ENCODE results near the gene EIF4G2. TPM values are rescaled to one million over a fixed set of nuclear protein-coding genes. Genes with fewer than 3 reads are reported as not detected.

EIF4G2 gene
- total and polyA plus RNA-seq, 10 of the 15 experiments (the other 5 are each of a cell fraction or from before 2014, with no cell fraction given) = 210 to 1,104 (median 713) TPM

DNA sequence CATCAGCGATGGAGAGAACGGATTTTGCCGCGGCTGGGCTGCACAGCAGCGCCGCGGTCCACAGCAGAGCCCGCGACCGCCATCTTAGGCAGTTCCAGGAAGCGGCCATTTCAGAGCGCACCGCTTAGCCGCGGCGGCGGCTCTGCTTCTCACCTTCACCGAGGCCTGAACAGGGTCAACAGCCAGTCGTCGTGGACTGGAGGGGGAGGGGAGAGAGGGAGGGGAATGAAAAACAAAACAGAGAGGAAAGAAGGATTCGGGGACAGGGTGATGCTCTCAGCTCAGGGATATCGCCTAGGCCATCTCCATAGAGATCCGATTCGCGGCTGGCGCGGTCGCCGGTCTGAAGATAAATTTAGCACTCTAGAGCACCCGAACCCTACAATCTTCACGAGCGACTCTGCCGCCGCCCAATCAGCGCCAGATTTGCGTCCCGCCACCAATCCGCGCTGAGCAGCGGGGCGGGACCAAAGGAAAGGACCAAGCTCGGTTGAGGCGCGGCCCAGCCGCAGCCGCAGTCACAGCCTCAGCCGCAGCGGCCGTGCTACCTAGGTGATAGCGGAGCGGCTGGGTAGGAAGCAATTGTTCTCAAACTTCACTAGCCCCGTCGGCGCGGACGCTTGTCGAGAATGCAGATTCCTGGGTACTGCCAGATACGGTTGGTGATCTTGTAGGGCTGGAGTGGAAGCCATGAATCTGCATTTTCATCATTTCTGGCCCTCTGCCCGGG lies 49.1 kb upstream of the EIF4G2 start, which contains the start of gene ZBED5 (continued):
- TF ChIP-seq, protein P1, sequence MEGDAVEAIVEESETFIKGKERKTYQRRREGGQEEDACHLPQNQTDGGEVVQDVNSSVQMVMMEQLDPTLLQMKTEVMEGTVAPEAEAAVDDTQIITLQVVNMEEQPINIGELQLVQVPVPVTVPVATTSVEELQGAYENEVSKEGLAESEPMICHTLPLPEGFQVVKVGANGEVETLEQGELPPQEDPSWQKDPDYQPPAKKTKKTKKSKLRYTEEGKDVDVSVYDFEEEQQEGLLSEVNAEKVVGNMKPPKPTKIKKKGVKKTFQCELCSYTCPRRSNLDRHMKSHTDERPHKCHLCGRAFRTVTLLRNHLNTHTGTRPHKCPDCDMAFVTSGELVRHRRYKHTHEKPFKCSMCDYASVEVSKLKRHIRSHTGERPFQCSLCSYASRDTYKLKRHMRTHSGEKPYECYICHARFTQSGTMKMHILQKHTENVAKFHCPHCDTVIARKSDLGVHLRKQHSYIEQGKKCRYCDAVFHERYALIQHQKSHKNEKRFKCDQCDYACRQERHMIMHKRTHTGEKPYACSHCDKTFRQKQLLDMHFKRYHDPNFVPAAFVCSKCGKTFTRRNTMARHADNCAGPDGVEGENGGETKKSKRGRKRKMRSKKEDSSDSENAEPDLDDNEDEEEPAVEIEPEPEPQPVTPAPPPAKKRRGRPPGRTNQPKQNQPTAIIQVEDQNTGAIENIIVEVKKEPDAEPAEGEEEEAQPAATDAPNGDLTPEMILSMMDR (IDR thresholded peaks at IDR 0.05 in 2 of 3, conservative IDR thresholded peaks at IDR 0.05 in 1 of 3; ENCODE audit: control insufficient read depth in 2 of 3, extremely low read depth in 1 of 3, insufficient read depth in 1 of 3, low read depth in 3 of 3, low read length in 3 of 3) = peak in 2 of 3 experiments; percentile 1 to 4; a peak in 1 of 6 replicates
- peak; percentile 6 to 65; a peak in 2 of 4 replicates for TF ChIP-seq BHLHE40 (IDR thresholded peaks at IDR 0.05; ENCODE audit: borderline replicate concordance in 1 of 2, low read depth in 2 of 2, low read length in 1 of 2)
- TF ChIP-seq SMAD5 (IDR thresholded peaks at IDR 0.05; ENCODE audit: low read depth) = peak; percentile 49
- TF ChIP-seq, protein P2, sequence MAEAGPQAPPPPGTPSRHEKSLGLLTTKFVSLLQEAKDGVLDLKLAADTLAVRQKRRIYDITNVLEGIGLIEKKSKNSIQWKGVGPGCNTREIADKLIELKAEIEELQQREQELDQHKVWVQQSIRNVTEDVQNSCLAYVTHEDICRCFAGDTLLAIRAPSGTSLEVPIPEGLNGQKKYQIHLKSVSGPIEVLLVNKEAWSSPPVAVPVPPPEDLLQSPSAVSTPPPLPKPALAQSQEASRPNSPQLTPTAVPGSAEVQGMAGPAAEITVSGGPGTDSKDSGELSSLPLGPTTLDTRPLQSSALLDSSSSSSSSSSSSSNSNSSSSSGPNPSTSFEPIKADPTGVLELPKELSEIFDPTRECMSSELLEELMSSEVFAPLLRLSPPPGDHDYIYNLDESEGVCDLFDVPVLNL (IDR thresholded peaks at IDR 0.05; ENCODE audit: low read depth, low read length) = no peak
- TF ChIP-seq, protein P3, sequence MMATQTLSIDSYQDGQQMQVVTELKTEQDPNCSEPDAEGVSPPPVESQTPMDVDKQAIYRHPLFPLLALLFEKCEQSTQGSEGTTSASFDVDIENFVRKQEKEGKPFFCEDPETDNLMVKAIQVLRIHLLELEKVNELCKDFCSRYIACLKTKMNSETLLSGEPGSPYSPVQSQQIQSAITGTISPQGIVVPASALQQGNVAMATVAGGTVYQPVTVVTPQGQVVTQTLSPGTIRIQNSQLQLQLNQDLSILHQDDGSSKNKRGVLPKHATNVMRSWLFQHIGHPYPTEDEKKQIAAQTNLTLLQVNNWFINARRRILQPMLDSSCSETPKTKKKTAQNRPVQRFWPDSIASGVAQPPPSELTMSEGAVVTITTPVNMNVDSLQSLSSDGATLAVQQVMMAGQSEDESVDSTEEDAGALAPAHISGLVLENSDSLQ (IDR thresholded peaks at IDR 0.05) = peak; percentile 99
- no peak for TF ChIP-seq NFXL1 (IDR thresholded peaks at IDR 0.05; ENCODE audit: borderline replicate concordance)
- TF ChIP-seq MTA3 (IDR thresholded peaks at IDR 0.05; ENCODE audit: borderline replicate concordance, low read length) = no peak
- TF ChIP-seq, protein P4, sequence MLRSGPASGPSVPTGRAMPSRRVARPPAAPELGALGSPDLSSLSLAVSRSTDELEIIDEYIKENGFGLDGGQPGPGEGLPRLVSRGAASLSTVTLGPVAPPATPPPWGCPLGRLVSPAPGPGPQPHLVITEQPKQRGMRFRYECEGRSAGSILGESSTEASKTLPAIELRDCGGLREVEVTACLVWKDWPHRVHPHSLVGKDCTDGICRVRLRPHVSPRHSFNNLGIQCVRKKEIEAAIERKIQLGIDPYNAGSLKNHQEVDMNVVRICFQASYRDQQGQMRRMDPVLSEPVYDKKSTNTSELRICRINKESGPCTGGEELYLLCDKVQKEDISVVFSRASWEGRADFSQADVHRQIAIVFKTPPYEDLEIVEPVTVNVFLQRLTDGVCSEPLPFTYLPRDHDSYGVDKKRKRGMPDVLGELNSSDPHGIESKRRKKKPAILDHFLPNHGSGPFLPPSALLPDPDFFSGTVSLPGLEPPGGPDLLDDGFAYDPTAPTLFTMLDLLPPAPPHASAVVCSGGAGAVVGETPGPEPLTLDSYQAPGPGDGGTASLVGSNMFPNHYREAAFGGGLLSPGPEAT (IDR thresholded peaks at IDR 0.05; ENCODE audit: low read depth) = peak; percentile 100

Data from GM12878 (cell line).